Stomach smooth muscle (tissue), 2 donors: ENCODE results near the gene CD44.

ENCODE experiments used
- H3K27ac ChIP-seq: one replicate; pipeline ENCODE4 v1.7.0; 2013; ENCODE audit warnings: mild to moderate bottlenecking, low read length, inconsistent platforms
- H3K27me3 ChIP-seq, 2 donors: one replicate each; pipeline ENCODE4 v1.7.0; 2013; ENCODE audit warnings: low read length in 2 of 2; ENCODE audit not compliant: insufficient read depth in 2 of 2, control insufficient read depth in 1 of 2
- H3K36me3 ChIP-seq, 2 donors: one replicate each; pipeline ENCODE4 v1.7.0; 2013; ENCODE audit warnings: low read length in 2 of 2; ENCODE audit not compliant: control insufficient read depth in 2 of 2, insufficient read depth in 2 of 2
- H3K4me1 ChIP-seq: one replicate; pipeline ENCODE4 v1.7.0; 2013; ENCODE audit warnings: low read length; ENCODE audit not compliant: control insufficient read depth, insufficient read depth
- H3K4me3 ChIP-seq, 2 donors: one replicate each; pipeline ENCODE4 v1.7.0; 2013; ENCODE audit warnings: low read length in 2 of 2
- H3K9ac ChIP-seq, 2 donors: one replicate each; pipeline ENCODE4 v1.7.0; 2013; ENCODE audit warnings: low read length in 2 of 2, mild to moderate bottlenecking in 1 of 2
- H3K9me3 ChIP-seq, 2 donors: one replicate each; pipeline ENCODE4 v1.7.0; 2013; ENCODE audit warnings: low read length in 2 of 2; ENCODE audit not compliant: control insufficient read depth in 2 of 2
- donor health status: healthy.
- donor health status: Pancreatic carcinoma.

The CD44 gene

GRCh38 chr11:35112056-35112845 lies 26.7 kb upstream of the CD44 start:
- H3K4me3 ChIP-seq = no peak overlapping the region
- no peak overlapping the region for H3K9ac ChIP-seq
- no peaks in the 10 kb centered on the region for H3K36me3 ChIP-seq
- H3K27me3 ChIP-seq = no peaks in the 10 kb centered on the region
- no peaks in the 10 kb centered on the region for H3K9me3 ChIP-seq
- H3K4me1 ChIP-seq = peaks cover 36% of the 10 kb centered on the region
- H3K27ac ChIP-seq = no peak overlapping the region

- H3K9me3 ChIP-seq = no peaks in the 10 kb centered on the region
- H3K4me1 ChIP-seq = peaks cover 36% of the 10 kb centered on the region
- H3K27me3 ChIP-seq = no peaks in the 10 kb centered on the region
- no peak overlapping the region for H3K27ac ChIP-seq
- no peaks in the 10 kb centered on the region for H3K36me3 ChIP-seq
- no peak overlapping the region for H3K4me3 ChIP-seq
- H3K9ac ChIP-seq = no peak overlapping the region
Measured at GRCh38 chr11:35112846-35113105, 26.2 kb upstream of the CD44 start.

- peaks cover 36% of the 10 kb centered on the region for H3K4me1 ChIP-seq
- H3K27ac ChIP-seq = no peak overlapping the region
- no peak overlapping the region for H3K4me3 ChIP-seq
- no peak overlapping the region for H3K9ac ChIP-seq
- no peaks in the 10 kb centered on the region for H3K27me3 ChIP-seq
- no peaks in the 10 kb centered on the region for H3K9me3 ChIP-seq
- H3K36me3 ChIP-seq = no peaks in the 10 kb centered on the region
Measured at GRCh38 chr11:35114906-35115687, 23.9 kb upstream of the CD44 start.

- Histone ChIP-seq H3K4me1 (peaks cover 36% of the 10 kb centered on the region), H3K27me3 (no peaks in the 10 kb centered on the region), H3K4me3 (no peak overlapping the region), H3K9me3 (no peaks in the 10 kb centered on the region), H3K36me3 (no peaks in the 10 kb centered on the region), H3K9ac (no peak overlapping the region), H3K27ac (no peak overlapping the region)
Measured at GRCh38 chr11:35115688-35116030, 23.3 kb upstream of the CD44 start.

- H3K27me3 ChIP-seq = no peaks in the 10 kb centered on the region
- no peaks in the 10 kb centered on the region for H3K9me3 ChIP-seq
- H3K4me3 ChIP-seq = peak overlapping the region in 1 of 2 donors; percentile 8
- H3K4me1 ChIP-seq = peaks cover 31% of the 10 kb centered on the region
- H3K36me3 ChIP-seq = no peaks in the 10 kb centered on the region
- H3K27ac ChIP-seq = peak overlapping the region; percentile 70
- H3K9ac ChIP-seq = no peak overlapping the region
Measured at GRCh38 chr11:35116245-35116644, 22.7 kb upstream of the CD44 start.

GRCh38 chr11:35116762-35117640 lies 22.0 kb upstream of the CD44 start:
- Histone ChIP-seq H3K4me3 (peak overlapping the region in 1 of 2 donors; percentile 8), H3K4me1 (peaks cover 24% of the 10 kb centered on the region), H3K9me3 (no peaks in the 10 kb centered on the region), H3K27me3 (no peaks in the 10 kb centered on the region), H3K36me3 (no peaks in the 10 kb centered on the region), H3K27ac (peak overlapping the region; percentile 70), H3K9ac (no peak overlapping the region)

GRCh38 chr11:35118906-35119305 lies 20.1 kb upstream of the CD44 start:
- H3K9me3 ChIP-seq = no peaks in the 10 kb centered on the region
- peaks cover 22% of the 10 kb centered on the region for H3K4me1 ChIP-seq
- no peaks in the 10 kb centered on the region for H3K36me3 ChIP-seq
- H3K27me3 ChIP-seq = no peaks in the 10 kb centered on the region
- H3K27ac ChIP-seq = no peak overlapping the region
- no peak overlapping the region for H3K9ac ChIP-seq
- H3K4me3 ChIP-seq = no peak overlapping the region

- no peaks in the 10 kb centered on the region for H3K36me3 ChIP-seq
- H3K27me3 ChIP-seq = no peaks in the 10 kb centered on the region
- no peak overlapping the region for H3K27ac ChIP-seq
- peaks cover 8% of the 10 kb centered on the region for H3K4me1 ChIP-seq
- H3K9ac ChIP-seq = no peak overlapping the region
- H3K9me3 ChIP-seq = no peaks in the 10 kb centered on the region
- H3K4me3 ChIP-seq = no peak overlapping the region
Measured at GRCh38 chr11:35121326-35121865, 17.6 kb upstream of the CD44 start.

- H3K27ac ChIP-seq = no peak overlapping the region
- no peaks in the 10 kb centered on the region for H3K36me3 ChIP-seq
Measured at GRCh38 chr11:35122308-35122707, 16.7 kb upstream of the CD44 start.

GRCh38 chr11:35126000-35126878 lies 12.7 kb upstream of the CD44 start:
- Histone ChIP-seq H3K9me3 (no peaks in the 10 kb centered on the region), H3K27me3 (no peaks in the 10 kb centered on the region), H3K4me3 (no peak overlapping the region), H3K36me3 (no peaks in the 10 kb centered on the region), H3K27ac (no peak overlapping the region), H3K9ac (no peak overlapping the region), H3K4me1 (no peaks in the 10 kb centered on the region)

More at GRCh38 chr11:35122308-35122707, 16.7 kb upstream of the CD44 start:
- H3K9ac ChIP-seq = no peak overlapping the region
- no peak overlapping the region for H3K4me3 ChIP-seq
- H3K27me3 ChIP-seq = no peaks in the 10 kb centered on the region
- H3K4me1 ChIP-seq = no peaks in the 10 kb centered on the region
- no peaks in the 10 kb centered on the region for H3K9me3 ChIP-seq
